Measurements from ENCODE around the gene BRIP1.
"Not testable (repeated sequence)": the region's sequence is repeated elsewhere in the genome, so short reads cannot be mapped to it uniquely, and the experiment has no call there.

BRIP1 gene

DNA sequence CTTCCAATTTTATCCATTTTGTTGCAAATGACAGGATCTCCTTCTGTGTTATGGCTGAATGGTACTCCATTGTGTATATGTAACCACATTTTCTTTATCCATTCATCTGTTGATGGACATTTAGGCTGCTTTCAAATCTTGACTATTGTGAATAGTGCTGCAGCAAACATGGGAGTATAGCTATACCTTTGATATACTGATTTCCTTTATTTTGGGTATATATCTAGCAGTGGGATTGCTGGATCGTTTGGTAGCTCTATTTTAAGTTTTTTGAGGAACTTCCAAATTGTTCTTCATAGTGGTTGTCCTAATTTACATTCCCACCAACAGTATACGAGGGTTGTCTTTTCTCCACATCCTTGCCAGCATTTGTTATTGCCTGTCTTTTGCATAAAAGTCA, 67.8 kb downstream of the BRIP1 start:
- DNase-seq: no peak

DNA sequence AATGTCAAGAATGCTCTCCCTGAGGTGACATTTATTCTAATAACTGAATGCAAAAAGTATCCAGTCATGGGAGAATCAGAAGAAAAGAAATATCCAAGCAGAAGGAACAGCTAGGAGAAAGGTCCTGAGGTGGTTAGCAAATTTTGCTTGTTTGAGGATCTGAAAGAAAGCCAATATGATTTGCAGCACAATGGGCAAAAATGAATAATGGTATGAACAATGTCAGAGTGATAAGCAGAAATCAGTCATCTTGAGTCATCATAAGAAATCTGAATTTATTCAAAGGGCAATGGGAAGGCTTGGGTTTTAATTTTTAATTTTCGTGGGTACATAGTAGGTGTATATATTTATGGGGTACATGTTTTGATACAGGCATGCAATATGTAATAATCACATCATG, 68.5 kb downstream of the BRIP1 start:
- DNase-seq: no peak

DNA sequence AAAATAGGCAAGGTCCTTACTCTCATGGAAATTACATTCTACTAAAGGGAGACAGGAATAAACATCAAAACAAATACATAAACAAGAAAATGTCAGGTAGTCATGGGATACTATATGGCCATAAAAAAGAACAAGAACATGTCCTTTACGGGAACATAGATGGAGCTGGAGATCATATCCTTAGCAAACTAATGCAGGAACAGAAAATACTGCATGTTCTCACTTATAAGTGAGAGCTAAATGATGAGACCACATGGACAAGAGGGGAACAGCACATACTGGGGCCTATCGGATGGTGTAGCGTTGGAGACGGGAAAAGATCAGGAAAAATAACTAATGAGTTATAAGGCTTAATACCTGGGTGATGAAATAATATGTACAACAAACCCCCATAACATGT, 69.1 kb downstream of the BRIP1 start:
- no peak for DNase-seq

DNA sequence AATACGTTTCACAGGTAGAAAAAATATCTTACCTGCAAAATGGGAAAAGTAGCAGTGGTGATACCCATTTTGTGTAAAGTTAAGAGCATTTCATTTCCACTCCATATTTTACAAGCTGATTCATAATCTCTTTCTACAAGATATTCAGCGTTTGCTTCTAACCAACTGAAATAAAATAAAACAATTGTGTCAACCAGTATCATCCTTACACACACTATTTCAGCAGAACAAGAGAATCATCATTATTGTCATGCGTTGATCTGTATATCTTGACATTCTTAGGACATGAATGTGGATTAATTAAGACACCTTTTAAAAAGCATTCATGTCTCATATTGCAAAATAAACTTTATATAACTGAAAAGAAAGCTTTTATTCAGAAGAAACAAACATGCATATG, 69.8 kb downstream of the BRIP1 start:
- no peak for DNase-seq

DNA sequence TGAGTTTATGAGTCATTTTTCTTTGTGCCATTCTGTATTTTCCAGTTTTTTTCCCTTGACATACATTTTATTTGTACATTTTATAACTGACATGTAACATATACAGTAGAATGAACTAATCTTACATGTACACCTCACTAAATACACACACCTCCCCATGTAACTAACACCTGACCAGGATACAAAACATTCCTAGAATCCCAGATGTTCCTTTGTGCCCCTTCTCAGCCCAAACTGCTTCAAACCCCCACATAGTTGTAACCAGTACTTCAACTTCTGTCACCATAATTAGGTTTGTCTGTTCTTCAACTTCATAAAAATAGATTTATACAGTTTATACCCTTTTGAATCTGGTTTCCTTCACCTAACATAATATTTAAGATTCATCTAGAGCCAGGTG, 73.5 kb downstream of the BRIP1 start:
- no peak for DNase-seq

GRCh38 chr17:61786088-61786487, 77.2 kb downstream of the BRIP1 start:
- no peak for DNase-seq

DNA sequence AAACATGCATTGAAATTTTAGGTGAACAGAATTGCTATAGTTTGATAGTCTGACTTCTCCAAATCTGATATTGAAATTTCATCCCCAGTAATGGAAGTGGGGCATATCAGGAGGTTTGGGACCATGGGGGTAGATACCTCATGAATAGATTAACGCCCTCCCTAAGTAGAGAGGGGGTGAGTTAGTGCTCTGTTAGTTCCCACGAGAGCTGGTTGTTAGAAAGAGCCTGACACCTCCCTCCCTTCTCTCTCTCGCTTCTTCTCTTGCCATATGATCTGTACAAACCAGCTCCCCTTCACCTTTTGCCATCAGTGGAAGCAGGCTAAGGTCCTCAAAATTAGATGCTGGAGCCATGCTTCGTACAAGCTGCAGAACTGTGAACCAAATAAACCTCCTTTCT, 78.8 kb downstream of the BRIP1 start:
- no peak for DNase-seq

DNA sequence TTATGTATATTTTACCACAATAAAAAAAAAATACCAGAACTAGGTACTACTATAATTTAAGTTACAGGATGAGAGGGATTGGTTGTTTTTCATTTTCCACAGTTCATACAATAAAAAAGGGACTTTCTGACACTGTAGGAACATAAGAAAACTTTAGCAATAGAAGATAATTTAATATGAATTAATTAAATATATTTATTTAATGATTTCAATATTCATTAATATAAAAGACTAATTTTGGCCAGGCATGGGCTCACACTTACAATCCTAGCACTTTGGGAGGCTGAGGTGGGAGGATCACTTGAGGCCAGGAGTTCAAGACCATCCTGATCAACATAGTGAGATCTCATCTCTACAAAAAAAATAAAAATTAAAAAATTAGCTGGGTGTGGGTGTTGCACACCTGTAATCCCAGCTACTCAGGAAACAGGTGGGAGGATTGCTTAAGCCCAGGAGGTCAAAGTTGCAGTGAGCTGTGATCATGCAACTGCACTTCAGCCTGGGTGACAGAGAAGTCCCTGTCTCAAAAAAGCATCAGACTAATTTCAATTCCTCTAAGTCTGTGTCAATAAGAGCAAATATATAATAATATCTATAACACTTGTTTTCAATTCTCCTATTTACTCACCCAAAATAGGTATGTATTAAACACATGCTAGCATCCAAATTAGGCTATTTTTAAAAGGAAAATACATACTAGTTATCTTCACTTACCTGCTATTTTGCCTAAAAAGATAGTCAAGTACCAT, 79.6 kb downstream of the BRIP1 start:
- DNase-seq: no peak

- no peak for DNase-seq
Observed at GRCh38 chr17:61783120-61783519, 80.2 kb downstream of the BRIP1 start.

GRCh38 chr17:61782683-61783082, 80.6 kb downstream of the BRIP1 start:
- no peak for DNase-seq

GRCh38 chr17:61775364-61775763, 88.0 kb downstream of the BRIP1 start:
- DNase-seq: no peak

GRCh38 chr17:61774724-61775123, 88.6 kb downstream of the BRIP1 start:
- no peak for DNase-seq

DNA sequence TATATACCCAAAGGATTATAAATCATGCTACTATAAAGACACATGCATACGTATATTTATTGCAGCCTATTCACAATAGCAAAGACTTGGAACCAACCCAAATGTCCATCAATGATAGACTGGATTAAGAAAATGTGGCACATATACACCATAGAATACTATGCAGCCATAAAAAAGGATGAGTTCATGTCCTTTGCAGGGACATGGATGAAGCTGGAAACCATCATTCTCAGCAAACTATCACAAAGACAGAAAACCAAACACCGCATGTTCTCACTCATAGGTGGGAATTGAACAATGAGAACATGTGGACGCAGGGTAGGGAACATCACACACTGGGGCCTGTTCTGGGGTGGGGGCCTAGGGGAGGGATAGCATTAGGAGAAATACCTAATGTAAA, 89.2 kb downstream of the BRIP1 start:
- not testable (repeated sequence) for DNase-seq

DNA sequence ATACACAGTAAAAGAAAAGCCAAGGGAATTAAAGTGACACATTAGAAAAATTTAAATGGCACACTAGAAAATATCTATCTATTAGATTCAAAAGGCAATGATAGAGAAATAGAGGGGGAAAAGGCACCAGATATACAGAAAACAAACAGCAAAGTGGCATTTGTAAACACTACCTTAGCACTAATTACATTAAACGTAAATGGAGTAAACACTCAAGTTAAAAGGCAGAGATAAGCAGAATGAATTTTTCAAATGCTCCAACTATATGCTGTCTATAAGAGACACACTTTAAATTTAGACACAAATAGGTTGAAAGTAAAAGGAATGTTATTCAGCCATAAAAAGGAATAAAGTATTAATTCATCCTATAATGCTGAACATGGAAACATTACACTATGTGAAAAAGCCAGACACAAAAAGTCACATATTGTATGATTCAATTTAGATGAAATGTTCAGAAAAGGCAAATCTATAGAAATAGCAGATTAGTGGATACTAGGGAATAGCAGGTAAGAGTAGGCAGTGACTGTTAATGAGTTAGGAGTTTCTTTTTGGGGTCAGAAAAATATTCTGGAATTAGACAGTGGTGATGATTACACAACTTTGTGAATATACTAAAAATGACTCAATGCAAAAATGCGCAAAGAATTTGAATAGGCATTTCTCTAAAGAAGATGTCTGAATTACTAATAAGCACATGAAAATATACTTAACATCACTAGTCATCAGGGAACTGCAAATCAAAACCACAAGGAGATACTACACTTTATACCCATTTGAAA, 92.4 kb downstream of the BRIP1 start:
- no peak for DNase-seq

DNA sequence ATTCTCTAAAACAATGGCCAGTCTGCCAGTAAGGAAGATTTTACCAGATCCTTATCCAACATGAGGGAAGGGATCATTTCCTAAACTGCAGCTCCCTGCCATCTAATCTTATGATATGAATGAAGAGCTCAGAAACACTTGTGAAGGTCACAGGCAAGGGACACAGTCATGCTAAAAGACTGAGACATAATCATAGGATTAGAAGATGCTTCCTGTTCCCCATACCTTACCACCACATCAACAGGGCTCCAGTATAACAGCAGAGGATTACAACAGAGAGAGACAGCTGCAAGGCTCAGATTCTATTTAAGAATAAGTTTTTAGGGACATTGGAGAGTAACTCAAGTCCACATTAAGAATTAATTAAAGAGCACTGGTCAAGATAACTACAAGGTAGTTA, 93.3 kb downstream of the BRIP1 start:
- no peak for DNase-seq

GRCh38 chr17:61768405-61768804, 94.9 kb downstream of the BRIP1 start:
- no peak for DNase-seq

- no peak for DNase-seq
Observed at GRCh38 chr17:61766520-61766919, 96.8 kb downstream of the BRIP1 start.

GRCh38 chr17:61764846-61765245, 98.5 kb downstream of the BRIP1 start:
- DNase-seq: no peak

- DNase-seq: no peak
Observed at GRCh38 chr17:61761827-61762226, 101.5 kb downstream of the BRIP1 start.

DNA sequence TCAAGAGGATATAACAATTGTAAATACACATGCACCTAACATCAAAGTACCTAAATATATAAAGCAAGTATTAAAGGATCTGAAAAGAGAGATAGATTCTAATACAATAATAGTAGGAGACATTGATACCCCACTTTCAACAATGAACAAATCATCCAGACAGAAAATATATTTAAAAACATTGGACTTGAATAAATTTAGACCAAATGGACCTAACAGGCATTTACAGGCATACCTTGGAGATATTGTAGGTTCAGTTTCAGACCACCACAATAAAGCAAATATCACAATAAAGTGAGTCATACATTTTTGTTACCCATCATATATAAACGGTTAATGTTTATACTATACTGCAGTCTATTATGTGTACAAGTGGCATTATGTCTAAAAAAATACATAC, 104.0 kb downstream of the BRIP1 start:
- no peak for DNase-seq

DNA sequence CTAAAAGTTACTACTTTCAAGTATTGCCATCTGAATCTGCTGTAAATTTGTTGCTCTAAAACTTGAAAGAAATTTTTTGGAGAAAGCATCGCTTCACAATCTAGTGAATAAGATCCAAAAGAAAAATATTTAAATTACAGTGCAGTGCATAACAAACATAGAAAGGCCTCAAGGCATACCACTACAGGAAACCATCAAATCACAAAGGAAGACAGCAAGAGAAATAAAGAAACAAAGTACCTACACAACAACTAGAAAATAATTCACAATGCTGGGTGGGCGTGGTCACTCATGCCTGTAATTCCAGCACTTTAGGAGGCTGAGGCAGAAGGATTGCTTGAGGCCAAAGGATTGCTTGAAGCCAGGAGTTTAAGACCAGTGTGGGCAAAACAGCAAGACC, 104.9 kb downstream of the BRIP1 start:
- DNase-seq: no peak

DNA sequence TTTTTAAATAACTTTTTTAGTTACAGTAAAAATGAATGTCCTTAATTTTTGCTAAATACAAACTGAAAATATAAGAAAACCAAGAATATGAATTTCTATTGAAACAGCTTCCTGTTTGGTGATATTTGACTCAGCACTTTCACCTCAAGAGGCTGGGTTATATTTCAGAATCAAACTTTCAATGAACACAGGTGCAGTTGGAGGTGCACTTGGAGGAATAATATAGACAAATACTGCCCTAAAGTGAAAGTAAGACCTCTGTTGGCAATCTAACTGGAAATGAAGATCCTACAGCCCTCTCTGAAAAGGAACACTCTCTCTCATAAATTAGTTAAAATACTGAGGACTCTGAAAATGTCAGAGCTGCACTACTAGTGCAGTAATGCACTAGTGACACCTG, 106.2 kb downstream of the BRIP1 start:
- peak in 1 of 2 donors; percentile 3 for DNase-seq

DNA sequence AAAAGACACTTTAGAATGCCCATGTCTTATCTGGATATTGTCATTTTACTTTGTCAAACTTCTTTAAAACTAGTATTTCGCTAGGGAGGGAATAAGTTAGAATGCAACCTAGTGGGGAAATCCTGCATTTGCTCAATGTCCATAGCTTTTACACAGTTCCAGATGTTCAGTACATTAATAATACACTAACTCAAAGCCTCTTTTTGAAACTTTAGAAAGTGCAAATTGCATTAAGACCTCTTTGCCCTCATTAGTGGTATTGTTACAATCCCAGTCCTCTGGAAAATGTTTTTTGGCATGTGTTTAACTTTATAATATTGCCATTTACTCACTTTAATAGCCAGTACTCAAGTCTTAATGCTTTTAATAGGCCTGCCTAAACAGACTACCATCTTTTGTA, 106.8 kb downstream of the BRIP1 start:
- no peak for DNase-seq

DNA sequence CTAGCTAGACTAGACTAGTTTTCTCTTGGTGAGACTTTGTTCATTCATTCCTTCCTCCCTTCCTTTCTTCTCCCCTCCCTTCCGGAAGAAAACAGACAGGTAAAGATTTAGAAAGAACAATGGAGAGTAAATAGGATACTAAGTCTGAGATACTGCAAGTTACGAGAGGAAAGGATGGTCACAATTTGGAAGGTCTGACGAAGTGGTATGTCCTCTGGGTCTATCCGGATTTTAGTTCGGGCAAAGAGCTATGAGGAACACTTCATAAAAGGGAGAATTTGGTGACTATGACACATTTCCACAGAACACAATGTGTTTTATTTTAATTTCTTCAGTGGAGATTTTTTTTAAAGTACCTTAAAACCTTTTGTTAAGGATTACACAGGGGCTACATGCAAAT, 107.7 kb downstream of the BRIP1 start:
- no peak for DNase-seq

- no peak for DNase-seq
Observed at GRCh38 chr17:61755078-61755477, 108.2 kb downstream of the BRIP1 start.
